Nephron progenitor cell (in vitro differentiated cells): Measurements from ENCODE around the gene RETREG1.
"Not testable (repeated sequence)": the region's sequence is repeated elsewhere in the genome, so short reads cannot be mapped to it uniquely, and the experiment has no call there.

Source experiments
- DNase-seq: peaks from one replicate; pipeline ENCODE4 v3.0.0; 2021
- H3K27ac Mint-ChIP-seq: 2 replicates; pipeline ENCODE4 v1.8.0; 2021; ENCODE audit warnings: mild to moderate bottlenecking, moderate library complexity, mixed read lengths
- H3K27me3 Mint-ChIP-seq: 2 replicates; pipeline ENCODE4 v1.8.0; 2021; ENCODE audit warnings: mild to moderate bottlenecking, low read depth, mixed read lengths; ENCODE audit not compliant: poor library complexity
- H3K36me3 Mint-ChIP-seq: 2 replicates; pipeline ENCODE4 v1.8.0; 2021; ENCODE audit warnings: low read depth, mixed read lengths
- H3K4me1 Mint-ChIP-seq: 2 replicates; pipeline ENCODE4 v1.8.0; 2021; ENCODE audit warnings: mixed read lengths
- H3K4me3 Mint-ChIP-seq: 2 replicates; pipeline ENCODE4 v1.8.0; 2021; ENCODE audit warnings: mild to moderate bottlenecking, moderate library complexity, mixed read lengths
- H3K9me3 Mint-ChIP-seq: 2 replicates; pipeline ENCODE4 v1.8.0; 2021; ENCODE audit warnings: mild to moderate bottlenecking, moderate library complexity, mixed read lengths
- CTCF ChIP-seq: fragments of 200-600 bp; sonication (generic); IDR thresholded peaks from 2 replicates; pipeline ENCODE4 v1.5.0; 2021; ENCODE audit warnings: antibody characterized with exemption

Gene RETREG1

GRCh38 chr5:16455668-16456067 is 161.1 kb downstream of the RETREG1 start:
- peaks cover 2% of the 10 kb centered on the region for H3K4me1 Mint-ChIP-seq
- TF ChIP-seq CTCF = no peak
- no peak for DNase-seq
- peaks cover 49% of the 10 kb centered on the region for H3K36me3 Mint-ChIP-seq
- H3K9me3 Mint-ChIP-seq = no peaks in the 10 kb centered on the region
- H3K27me3 Mint-ChIP-seq = no peaks in the 10 kb centered on the region
- H3K27ac Mint-ChIP-seq = no peak overlapping the region
- no peak overlapping the region for H3K4me3 Mint-ChIP-seq

GRCh38 chr5:16454686-16455085 is 162.1 kb downstream of the RETREG1 start:
- H3K4me1 Mint-ChIP-seq = no peaks in the 10 kb centered on the region
- peaks cover 50% of the 10 kb centered on the region for H3K36me3 Mint-ChIP-seq
- no peaks in the 10 kb centered on the region for H3K9me3 Mint-ChIP-seq
- no peak overlapping the region for H3K4me3 Mint-ChIP-seq
- no peaks in the 10 kb centered on the region for H3K27me3 Mint-ChIP-seq
- no peak for TF ChIP-seq CTCF
- H3K27ac Mint-ChIP-seq = no peak overlapping the region
- DNase-seq = no peak

- Mint-ChIP-seq H3K4me1 (no peaks in the 10 kb centered on the region), H3K27me3 (no peaks in the 10 kb centered on the region), H3K27ac (no peak overlapping the region), H3K9me3 (no peaks in the 10 kb centered on the region), H3K4me3 (no peak overlapping the region), H3K36me3 (peaks cover 56% of the 10 kb centered on the region)
- TF ChIP-seq CTCF = no peak
- DNase-seq = no peak
These were observed 163.2 kb downstream of the RETREG1 start for GRCh38 chr5:16453609-16454008.

GRCh38 chr5:16450163-16450562 is 166.6 kb downstream of the RETREG1 start:
- Mint-ChIP-seq H3K27ac (no peak overlapping the region), H3K4me1 (no peaks in the 10 kb centered on the region), H3K4me3 (no peak overlapping the region), H3K27me3 (no peaks in the 10 kb centered on the region), H3K9me3 (no peaks in the 10 kb centered on the region), H3K36me3 (peaks cover 62% of the 10 kb centered on the region)
- no peak for DNase-seq
- TF ChIP-seq CTCF = no peak

GRCh38 chr5:16446993-16447392 is 169.8 kb downstream of the RETREG1 start:
- H3K4me3 Mint-ChIP-seq = no peak overlapping the region
- no peak for TF ChIP-seq CTCF
- H3K4me1 Mint-ChIP-seq = no peaks in the 10 kb centered on the region
- no peaks in the 10 kb centered on the region for H3K9me3 Mint-ChIP-seq
- DNase-seq = no peak
- H3K36me3 Mint-ChIP-seq = peaks cover 49% of the 10 kb centered on the region
- no peaks in the 10 kb centered on the region for H3K27me3 Mint-ChIP-seq
- H3K27ac Mint-ChIP-seq = no peak overlapping the region

GRCh38 chr5:16437977-16438376 is 178.8 kb downstream of the RETREG1 start:
- H3K4me1 Mint-ChIP-seq = no peaks in the 10 kb centered on the region
- no peak for DNase-seq

GRCh38 chr5:16436065-16436682 is 180.6 kb downstream of the RETREG1 start:
- not testable (repeated sequence) for H3K27ac Mint-ChIP-seq, H3K36me3 Mint-ChIP-seq, H3K4me3 Mint-ChIP-seq, DNase-seq, H3K4me1 Mint-ChIP-seq, H3K27me3 Mint-ChIP-seq, H3K9me3 Mint-ChIP-seq

More at GRCh38 chr5:16437977-16438376, 178.8 kb downstream of the RETREG1 start:
- no peak overlapping the region for H3K4me3 Mint-ChIP-seq
- TF ChIP-seq CTCF = no peak
- H3K27me3 Mint-ChIP-seq = no peaks in the 10 kb centered on the region
- H3K27ac Mint-ChIP-seq = no peak overlapping the region
- peaks cover 4% of the 10 kb centered on the region for H3K9me3 Mint-ChIP-seq
- no peaks in the 10 kb centered on the region for H3K36me3 Mint-ChIP-seq
